HG03354 (cell line): Measurements from ENCODE around the gene APOBEC3A.
"Not testable (repeated sequence)": the region's sequence is repeated elsewhere in the genome, so short reads cannot be mapped to it uniquely, and the experiment has no call there.

Experiments
- ATAC-seq: cut with Tn5 transposase; IDR thresholded peaks from one replicate; pipeline ENCODE4 v1.9.1; 2021; ENCODE audit warnings: mild to moderate bottlenecking; ENCODE audit not compliant: unreplicated experiment, poor library complexity, severe bottlenecking

The APOBEC3A gene

DNA sequence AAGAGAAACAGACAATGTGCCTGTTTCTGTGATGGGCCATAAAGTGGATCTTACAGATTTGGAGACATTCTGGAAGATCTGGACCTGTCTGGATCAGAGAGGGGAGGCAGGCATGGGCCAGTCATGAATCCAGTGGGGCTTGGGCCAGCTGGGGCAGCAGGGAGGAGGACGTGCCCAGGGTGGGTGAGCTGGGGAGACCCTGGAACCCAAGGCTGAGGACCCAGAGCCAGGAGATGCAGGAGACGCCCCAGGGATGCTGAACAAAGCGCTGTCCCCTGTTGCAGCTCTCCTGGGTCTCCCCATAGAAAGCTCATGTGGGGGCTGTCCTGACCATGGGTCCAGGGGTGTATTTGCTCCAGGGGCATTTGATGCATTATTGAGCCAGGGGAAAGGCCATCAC is 1.5 kb upstream of the APOBEC3A start:
- no peak for ATAC-seq

DNA sequence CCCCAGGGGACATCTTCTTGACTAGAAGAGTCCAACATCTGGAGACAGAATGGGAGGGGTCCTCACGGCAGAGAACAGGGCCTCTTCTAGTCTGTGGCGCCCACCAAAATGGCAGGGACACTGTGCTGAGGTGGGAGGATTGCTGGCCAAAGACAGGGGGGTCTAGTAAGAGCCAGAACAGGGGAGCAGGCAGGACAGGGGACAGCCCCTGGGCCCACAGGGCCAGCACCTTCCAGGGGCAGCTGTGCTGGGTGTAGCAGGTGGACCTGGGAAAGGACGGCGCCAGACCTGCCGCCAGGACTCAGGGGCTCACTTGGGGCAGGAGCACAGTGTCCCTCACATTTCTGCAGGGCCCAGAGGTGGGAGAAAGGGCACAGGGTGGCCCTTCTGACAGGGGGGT is 858 bp upstream of the APOBEC3A start:
- ATAC-seq: no peak

DNA sequence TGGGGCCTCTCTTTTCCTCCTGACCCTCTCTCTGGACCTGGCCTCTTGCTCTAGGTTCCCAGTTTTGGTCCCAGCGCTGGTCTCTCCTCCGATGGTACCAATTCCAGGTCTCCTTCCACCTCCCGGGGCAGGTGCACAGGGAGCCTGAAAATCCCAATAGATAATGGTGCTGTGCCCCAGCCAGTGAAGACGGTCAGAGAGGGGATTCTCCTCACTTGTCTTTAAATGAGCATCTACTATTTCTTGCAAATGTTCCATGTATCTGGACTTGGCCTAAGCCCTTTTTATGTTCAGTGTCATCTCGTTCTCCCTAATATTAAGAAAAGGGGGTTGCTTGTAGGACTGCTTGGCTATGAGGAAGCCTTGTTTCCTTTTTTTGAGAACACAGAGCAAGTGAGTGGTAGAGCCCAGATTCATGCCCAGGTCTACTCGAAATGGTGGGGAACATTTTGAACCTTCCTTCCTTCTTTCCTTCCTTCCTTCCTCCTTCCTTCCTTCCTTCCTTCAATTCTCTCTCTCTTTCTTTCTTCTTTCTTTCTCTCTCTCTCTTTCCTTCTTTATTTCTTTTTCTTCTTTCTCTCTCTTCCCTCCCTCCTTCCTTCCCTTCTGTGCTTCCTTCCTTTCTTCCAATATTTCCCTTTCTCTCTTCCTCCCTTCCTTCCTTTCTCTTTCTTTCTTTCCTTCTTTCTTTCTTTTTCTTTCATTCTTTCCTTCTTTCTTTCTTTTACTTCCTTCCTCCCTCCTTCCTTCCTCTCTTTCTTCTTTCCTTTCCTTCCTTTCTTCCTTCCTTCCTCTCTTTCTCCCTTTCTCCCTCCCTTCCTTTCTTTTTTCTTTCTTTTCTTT is 620 bp downstream of the APOBEC3A start:
- no peak for ATAC-seq

DNA sequence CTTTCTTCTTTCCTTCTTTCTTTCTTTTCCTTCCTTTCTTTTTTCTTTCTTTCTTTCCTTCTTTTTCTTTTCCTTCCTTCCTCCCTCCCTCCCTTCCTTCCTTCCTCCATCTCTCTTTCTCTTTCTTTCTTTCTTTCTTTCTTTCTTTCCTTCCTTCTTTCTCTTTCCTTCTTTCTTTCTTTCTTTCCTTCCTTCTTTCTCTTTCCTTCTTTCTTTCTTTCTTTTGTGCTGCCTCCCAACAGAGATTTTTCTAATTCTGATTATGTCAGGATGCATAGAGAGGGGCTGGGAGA is 1.2 kb downstream of the APOBEC3A start:
- not testable (repeated sequence) for ATAC-seq

GRCh38 chr22:38959590-38959989 is 2.2 kb downstream of the APOBEC3A start:
- ATAC-seq: no peak

GRCh38 chr22:38960673-38961072 is 3.3 kb downstream of the APOBEC3A start:
- ATAC-seq: not testable (repeated sequence)

DNA sequence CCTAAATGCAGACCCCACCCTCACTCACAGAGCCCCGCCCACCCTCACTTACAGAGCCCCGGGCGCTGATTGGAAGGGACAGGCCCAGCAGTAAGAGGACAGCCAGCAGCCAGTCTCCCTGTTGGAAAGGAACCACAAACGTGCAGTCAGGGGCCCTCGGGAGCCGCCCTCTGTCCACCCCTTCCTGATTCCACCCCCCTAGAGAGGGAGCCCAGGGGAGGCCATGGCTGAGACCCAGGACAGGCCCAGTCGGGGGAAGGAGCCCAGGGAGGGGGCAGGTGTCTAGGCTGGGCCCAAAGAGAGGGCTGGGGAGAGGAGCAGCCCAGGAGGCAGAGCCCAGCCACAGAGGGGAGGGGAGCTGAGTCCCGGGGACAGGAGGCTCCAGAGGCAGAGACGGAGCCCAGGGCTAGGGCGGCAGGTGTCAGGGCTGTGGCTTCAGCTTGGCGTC is 5.9 kb downstream of the APOBEC3A start:
- ATAC-seq: not testable (repeated sequence)

DNA sequence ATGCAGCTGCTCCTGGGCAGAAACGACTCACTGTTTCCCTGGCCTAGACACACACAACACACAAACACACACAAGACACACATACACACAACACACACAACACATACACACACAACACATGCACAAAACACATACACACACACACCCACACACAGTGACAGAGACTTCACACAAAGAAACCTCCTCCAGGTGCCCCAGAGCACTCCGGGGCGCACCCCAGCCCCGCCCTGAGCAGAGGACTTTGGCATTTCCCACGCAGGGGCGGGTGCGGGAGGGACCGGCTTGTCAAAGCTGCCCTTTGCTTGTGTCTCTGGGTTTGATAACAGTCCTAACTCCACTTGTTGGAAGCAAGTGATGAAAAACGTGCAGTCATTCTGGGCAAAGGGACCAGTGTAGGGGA is 6.5 kb downstream of the APOBEC3A start:
- no peak for ATAC-seq

GRCh38 chr22:38964306-38964705 is 6.9 kb downstream of the APOBEC3A start:
- ATAC-seq: no peak

DNA sequence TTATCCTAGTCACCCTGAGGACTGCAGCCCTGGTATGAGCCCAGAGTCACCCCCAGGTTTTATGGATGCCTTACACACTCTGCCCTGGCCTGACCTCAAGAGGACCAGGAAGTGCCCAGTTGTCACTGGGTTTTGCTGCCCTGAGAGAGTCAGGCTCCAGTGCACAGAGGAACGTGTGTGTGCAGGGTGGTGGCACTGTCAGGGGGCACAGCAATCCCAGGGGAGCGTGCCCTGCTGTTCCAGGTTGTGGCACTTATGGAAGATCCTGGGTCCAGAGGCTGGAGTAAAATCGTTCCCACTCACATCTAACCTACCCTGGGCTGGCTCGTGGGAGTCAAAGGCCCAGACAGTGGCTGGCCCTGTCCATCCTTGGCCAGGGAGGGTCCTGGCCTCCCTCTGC is 7.6 kb downstream of the APOBEC3A start:
- ATAC-seq: no peak

DNA sequence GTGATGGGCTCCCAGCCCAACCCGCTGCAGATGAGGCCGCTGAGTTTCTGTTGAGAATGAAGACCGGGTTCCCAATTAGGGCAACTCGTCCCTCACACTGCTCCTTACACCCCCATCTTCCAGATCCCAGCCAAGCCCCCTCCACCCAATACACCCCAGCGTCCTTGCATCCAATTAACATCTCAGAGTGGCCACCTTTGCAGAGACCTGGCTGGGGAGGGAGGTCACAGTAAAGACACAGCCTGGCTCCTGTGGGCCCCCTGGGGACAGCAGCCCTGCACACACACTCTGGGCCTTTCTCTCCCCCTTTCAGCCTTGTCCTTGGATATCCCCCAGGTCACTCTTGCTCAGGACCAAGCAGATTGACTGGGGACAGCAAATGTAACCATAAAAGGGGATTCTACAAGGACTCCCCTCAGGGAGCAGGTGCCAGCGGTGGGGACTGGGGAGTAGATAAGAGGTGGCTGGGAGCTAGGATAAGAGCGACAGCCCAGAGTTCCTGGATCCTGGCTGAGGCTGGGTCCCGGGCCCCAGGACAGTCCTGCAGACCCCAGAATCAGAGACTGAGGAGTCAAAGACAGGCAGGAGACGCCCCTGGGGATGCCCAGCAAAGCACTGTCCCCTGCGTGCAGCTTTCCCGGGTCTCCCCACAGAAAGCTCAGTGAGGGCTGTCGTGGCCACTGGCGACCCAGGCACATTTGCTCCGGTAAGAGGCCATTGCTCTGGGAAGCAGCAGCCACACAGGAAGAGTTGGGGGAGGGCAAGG is 8.4 kb downstream of the APOBEC3A start:
- no peak for ATAC-seq

DNA sequence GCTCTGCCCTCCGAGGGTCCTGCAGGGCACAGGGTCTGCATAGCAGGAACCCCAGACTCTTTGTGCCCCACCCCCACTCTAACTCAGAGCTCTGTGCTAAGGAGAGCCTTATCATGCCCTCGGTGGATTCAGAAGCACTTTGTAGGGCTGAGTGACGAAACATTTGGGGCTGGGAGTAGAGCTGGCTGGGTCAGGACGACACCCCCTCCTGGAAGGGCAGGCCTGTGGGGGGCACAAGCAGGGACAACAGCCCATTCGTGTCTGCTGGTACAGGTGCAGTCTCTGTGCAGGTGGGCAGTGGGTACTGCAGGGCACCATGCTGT is 8.9 kb downstream of the APOBEC3A start:
- no peak for ATAC-seq

DNA sequence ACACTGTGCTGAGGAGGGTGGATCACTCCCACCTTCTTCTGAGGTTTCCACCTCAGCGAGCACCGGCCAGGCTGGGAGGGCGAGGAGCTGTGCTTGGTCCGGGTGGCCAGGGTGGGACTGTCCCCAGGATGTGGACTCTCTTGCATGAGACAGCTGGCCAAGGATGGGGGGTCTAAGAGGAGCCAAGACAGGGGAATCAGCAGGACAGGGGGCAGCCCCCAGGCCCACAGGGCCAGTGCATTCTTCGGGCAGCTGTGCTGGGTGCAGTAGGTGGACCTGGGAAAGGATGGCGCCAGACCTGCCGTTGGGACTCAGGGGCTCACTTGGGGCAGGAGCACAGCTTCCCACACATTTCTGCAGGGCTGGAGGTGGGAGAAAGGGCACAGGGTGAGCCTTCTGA is 9.5 kb downstream of the APOBEC3A start:
- ATAC-seq: no peak

- no peak for ATAC-seq
Measured at GRCh38 chr22:38967451-38968450, 10.3 kb downstream of the APOBEC3A start.

DNA sequence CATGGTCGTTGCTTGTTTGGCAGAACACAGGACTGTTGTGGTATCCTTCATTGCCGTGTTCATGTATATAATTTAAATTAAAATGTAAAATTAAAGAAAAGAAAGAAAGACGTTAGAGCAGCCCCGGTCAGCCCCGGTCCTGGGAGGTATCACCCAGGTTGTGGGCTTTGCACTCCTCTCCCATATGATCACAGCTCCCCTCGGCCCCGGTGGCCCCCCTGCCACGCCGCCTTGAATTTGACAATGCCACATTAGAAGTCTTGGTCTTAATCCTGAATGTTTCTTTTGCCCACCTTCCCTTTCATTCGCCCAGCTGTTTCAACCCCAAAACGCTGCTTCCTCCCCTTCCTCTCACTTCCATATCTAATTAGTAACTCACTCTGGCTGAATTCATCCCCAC is 11.4 kb downstream of the APOBEC3A start:
- ATAC-seq: no peak

DNA sequence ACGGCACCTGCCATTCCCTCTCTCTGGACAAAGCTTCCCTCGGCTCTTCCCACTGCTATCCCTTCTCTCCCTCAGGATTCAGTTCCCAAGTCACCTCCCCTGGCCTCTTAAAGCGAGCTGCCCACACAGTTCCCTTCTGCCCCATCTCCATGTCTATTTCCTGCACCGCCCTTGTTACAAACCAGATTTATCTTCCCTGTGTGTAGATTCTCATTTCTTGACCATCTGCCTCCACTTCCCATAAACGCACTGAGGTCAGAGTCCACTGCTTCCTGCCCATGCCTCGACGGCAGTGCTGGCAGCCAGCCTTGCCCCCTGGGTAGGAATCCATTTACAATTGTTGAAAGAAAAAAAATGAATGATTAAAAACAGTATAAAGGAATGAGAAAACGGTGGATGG is 13.1 kb downstream of the APOBEC3A start:
- no peak for ATAC-seq

DNA sequence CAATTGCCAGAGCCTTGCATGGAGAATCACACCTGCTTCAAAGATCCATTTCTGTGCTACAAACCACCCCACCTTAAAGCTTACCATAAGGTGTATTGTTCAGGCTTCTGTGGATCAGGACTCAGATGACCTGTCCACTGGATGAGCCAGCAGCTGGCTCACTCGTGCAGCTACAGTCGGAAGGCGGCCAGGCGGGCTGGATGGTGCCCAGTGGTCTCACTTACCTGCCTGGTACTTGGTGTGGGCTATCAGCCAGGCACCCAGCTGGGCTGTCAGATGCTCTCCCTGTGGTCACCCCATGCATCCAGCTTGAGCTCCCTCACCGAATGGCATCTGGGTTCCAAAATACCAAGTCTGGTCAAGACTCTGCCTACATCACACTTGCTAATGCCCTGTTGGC is 13.8 kb downstream of the APOBEC3A start:
- ATAC-seq: no peak

DNA sequence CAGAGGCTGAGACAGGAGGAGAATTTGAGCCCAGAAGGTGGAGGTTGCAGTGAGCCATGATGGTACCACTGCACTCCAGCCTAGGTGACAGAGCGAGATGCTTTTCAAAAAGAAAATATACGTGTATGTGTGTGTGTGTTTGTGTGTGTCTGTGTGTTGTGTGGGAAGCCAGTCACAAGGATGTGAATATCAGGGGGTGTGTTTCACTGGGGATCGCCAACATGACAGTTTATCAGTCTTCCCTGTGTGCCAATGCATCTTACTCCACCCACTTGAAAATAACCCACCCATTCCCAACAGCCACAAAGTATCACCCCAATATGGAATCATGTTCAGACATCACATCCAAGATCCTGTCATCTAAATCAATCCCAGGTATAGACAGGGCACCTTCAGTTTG is 14.4 kb downstream of the APOBEC3A start:
- ATAC-seq: no peak

DNA sequence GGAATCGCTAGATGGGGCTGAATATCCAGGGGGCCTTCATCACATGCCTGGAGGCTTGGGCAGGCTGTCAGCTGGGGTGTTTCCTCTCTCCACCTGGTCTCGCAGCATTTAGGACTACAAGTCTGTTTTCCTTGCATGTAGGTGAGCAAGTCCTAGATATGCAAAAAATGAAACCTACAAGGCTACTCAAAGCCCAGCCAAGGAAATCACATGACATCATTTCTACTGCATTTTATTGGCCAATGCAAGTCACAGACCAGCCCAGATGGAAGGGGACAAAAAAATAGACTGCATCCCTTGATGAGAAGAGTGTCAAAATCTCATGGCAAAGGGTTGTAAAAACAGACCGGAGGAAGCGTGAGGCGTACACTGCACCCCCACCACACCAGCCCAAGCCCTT is 15.1 kb downstream of the APOBEC3A start:
- ATAC-seq: no peak
